IMR-90 (cell line): ENCODE results near the gene PSAPL1. TPM values are rescaled to one million over a fixed set of nuclear protein-coding genes. Genes with fewer than 3 reads are reported as not detected.

Source experiments
- ATAC-seq: fragments of 200-7000 bp; cut with Tn5 transposase; 2 replicates; pipeline ENCODE4 v1.9.1; 2020; ENCODE audit warnings: low read depth, mild to moderate bottlenecking, moderate library complexity
- BruUV-seq: library from RNA; stranded (reverse); fragments of 400-500 nt; replicated peaks from 2 replicates; lab custom pipeline; 2021; lab: Mats Ljungman, UMichigan
- CTCF ChIA-PET: fragments of 300-600 bp; formaldehyde crosslinking; extraction: SDS; loops from one replicate; lab custom pipeline; 2021; ENCODE audit warnings: antibody characterized with exemption; lab: Yijun Ruan, JAX
- POLR2A ChIA-PET: fragments of 300-600 bp; sonication (Branson Sonifier 250); formaldehyde crosslinking; loops from one replicate; lab custom pipeline; 2022; ENCODE audit warnings: antibody characterized with exemption; ENCODE audit not compliant: unreplicated experiment; lab: Charles Lee
- DNase-seq: peaks from one replicate; pipeline ENCODE4 v3.0.0; 2013
- H2AFZ ChIP-seq: replicated peaks from 2 replicates; pipeline ENCODE3; 2013; ENCODE audit warnings: low read length, mild to moderate bottlenecking; ENCODE audit not compliant: poor library complexity
- H2AK5ac ChIP-seq: 2 replicates; pipeline ENCODE4 v1.6.1; 2013; ENCODE audit warnings: low read depth, low read length, inconsistent platforms
- H2AK9ac ChIP-seq: replicated peaks from 2 replicates; pipeline ENCODE3; 2013; ENCODE audit warnings: mild to moderate bottlenecking, low read depth, low read length, moderate library complexity; ENCODE audit not compliant: poor library complexity
- H2BK120ac ChIP-seq: 2 replicates; pipeline ENCODE4 v1.6.1; 2013; ENCODE audit warnings: low read depth, low read length, inconsistent platforms
- H2BK15ac ChIP-seq: 3 replicates; pipeline ENCODE4 v1.6.1; 2013; ENCODE audit warnings: low read depth, low read length, inconsistent platforms
- H2BK20ac ChIP-seq: 2 replicates; pipeline ENCODE4 v1.6.1; 2013; ENCODE audit warnings: low read depth, mild to moderate bottlenecking, inconsistent platforms, low read length, moderate library complexity
- H2BK5ac ChIP-seq: 2 replicates; pipeline ENCODE4 v1.6.1; 2013; ENCODE audit warnings: mild to moderate bottlenecking, low read depth, low read length, inconsistent platforms; ENCODE audit not compliant: poor library complexity, severe bottlenecking
- H3K14ac ChIP-seq: replicated peaks from 2 replicates; pipeline ENCODE4 v1.6.1; 2013; ENCODE audit warnings: low read depth, low read length, inconsistent platforms
- H3K18ac ChIP-seq: 2 replicates; pipeline ENCODE4 v1.6.1; 2013; ENCODE audit warnings: low read depth, low read length, control low read depth
- H3K23ac ChIP-seq: 2 replicates; pipeline ENCODE4 v1.6.1; 2013; ENCODE audit warnings: low read depth, low read length, inconsistent platforms
- H3K27ac ChIP-seq: 2 replicates; pipeline ENCODE4 v1.5.1; 2013; ENCODE audit warnings: mild to moderate bottlenecking, control low read depth, low read length; ENCODE audit not compliant: insufficient read depth
- H3K27me3 ChIP-seq: 2 replicates; pipeline ENCODE4 v1.6.1; 2013; ENCODE audit warnings: low read length; ENCODE audit not compliant: control insufficient read depth, insufficient read depth
- H3K36me3 ChIP-seq: 2 replicates; pipeline ENCODE4 v1.6.1; 2013; ENCODE audit warnings: low read length, mixed read lengths; ENCODE audit not compliant: control insufficient read depth, insufficient read depth
- H3K4ac ChIP-seq: 2 replicates; pipeline ENCODE4 v1.6.1; 2013; ENCODE audit warnings: low read depth, low read length, inconsistent platforms
- H3K4me1 ChIP-seq: 2 replicates; pipeline ENCODE4 v1.6.1; 2013; ENCODE audit warnings: low read length, mixed read lengths; ENCODE audit not compliant: control insufficient read depth, insufficient read depth
- H3K4me2 ChIP-seq: 2 replicates; pipeline ENCODE4 v1.6.1; 2013; ENCODE audit warnings: low read depth, mild to moderate bottlenecking, control low read depth, low read length, moderate library complexity
- H3K4me3 ChIP-seq: 2 replicates; pipeline ENCODE4 v1.5.1; 2013; ENCODE audit warnings: low read depth, mild to moderate bottlenecking, control low read depth, low read length, moderate library complexity; ENCODE audit not compliant: insufficient read depth
- H3K56ac ChIP-seq: 2 replicates; pipeline ENCODE4 v1.6.1; 2013; ENCODE audit warnings: low read length, inconsistent platforms; ENCODE audit not compliant: insufficient read depth; ENCODE audit errors: extremely low read depth
- H3K79me1 ChIP-seq, 2 experiments: 2 replicates each; pipeline ENCODE4 v1.6.1; 2013; ENCODE audit warnings: low read length in 2 of 2, inconsistent platforms in 1 of 2, low read depth in 1 of 2
- H3K9ac ChIP-seq: 2 replicates; pipeline ENCODE4 v1.6.1; 2013; ENCODE audit warnings: low read depth, low read length, control low read depth
- H3K9me1 ChIP-seq: 2 replicates; pipeline ENCODE4 v1.6.1; 2013; ENCODE audit warnings: low read length, inconsistent platforms; ENCODE audit not compliant: insufficient read depth
- H3K9me3 ChIP-seq: 2 replicates; pipeline ENCODE4 v1.6.1; 2013; ENCODE audit warnings: low read length; ENCODE audit not compliant: control insufficient read depth, insufficient read depth
- H4K20me1 ChIP-seq: 2 replicates; pipeline ENCODE4 v1.6.1; 2013; ENCODE audit warnings: low read length, inconsistent platforms; ENCODE audit not compliant: insufficient read depth
- H4K5ac ChIP-seq: 2 replicates; pipeline ENCODE4 v1.6.1; 2013; ENCODE audit warnings: mild to moderate bottlenecking, low read depth, low read length, control low read depth
- H4K8ac ChIP-seq, 2 experiments: 2 replicates each; pipeline ENCODE4 v1.6.1; 2013; ENCODE audit warnings: low read depth in 2 of 2, low read length in 2 of 2, control low read depth in 1 of 2, inconsistent platforms in 1 of 2
- H4K91ac ChIP-seq: 2 replicates; pipeline ENCODE4 v1.6.1; 2013; ENCODE audit warnings: low read depth, low read length, inconsistent platforms; ENCODE audit not compliant: insufficient read depth
- BHLHE40 ChIP-seq: fragments of 150-350 bp; IDR thresholded peaks from 2 replicates; pipeline ENCODE4 v1.6.1; 2016; ENCODE audit warnings: mild to moderate bottlenecking, low read depth, low read length
- CEBPB ChIP-seq: IDR thresholded peaks from 2 replicates; pipeline ENCODE4 v1.6.1; 2012; ENCODE audit warnings: low read depth, low read length, improper control_type of control experiment
- CTCF ChIP-seq: conservative IDR thresholded peaks from 2 replicates; pipeline ENCODE4 v1.5.1; 2012; ENCODE audit warnings: mild to moderate bottlenecking, low read depth, low read length, improper control_type of control experiment
- ELK1 ChIP-seq: fragments of 150-350 bp; IDR thresholded peaks from 2 replicates; pipeline ENCODE4 v1.6.1; 2016; ENCODE audit warnings: low read depth, mild to moderate bottlenecking, low read length, moderate library complexity, borderline replicate concordance
- FOS ChIP-seq: fragments of 150-350 bp; IDR thresholded peaks from 2 replicates; pipeline ENCODE4 v1.6.1; 2016; ENCODE audit warnings: low read depth, low read length
- MAZ ChIP-seq: IDR thresholded peaks from 2 replicates; pipeline ENCODE4 v1.6.1; 2012; ENCODE audit warnings: low read depth, mild to moderate bottlenecking, low read length, improper control_type of control experiment, moderate library complexity, borderline replicate concordance
- MXI1 ChIP-seq: IDR thresholded peaks from 2 replicates; pipeline ENCODE4 v1.6.1; 2012; ENCODE audit warnings: low read depth, mild to moderate bottlenecking, low read length, moderate library complexity, borderline replicate concordance
- NFE2L2 ChIP-seq: fragments of 150-350 bp; IDR thresholded peaks from 2 replicates; pipeline ENCODE4 v1.6.1; 2016; ENCODE audit warnings: low read depth, mild to moderate bottlenecking, low read length
- POLR2A ChIP-seq: IDR thresholded peaks from 2 replicates; pipeline ENCODE4 v1.6.1; 2012; ENCODE audit warnings: mild to moderate bottlenecking, low read depth, low read length
- RAD21 ChIP-seq: IDR thresholded peaks from 2 replicates; pipeline ENCODE4 v1.6.1; 2012; ENCODE audit warnings: low read length, improper control_type of control experiment
- RCOR1 ChIP-seq: IDR thresholded peaks from 2 replicates; pipeline ENCODE4 v1.6.1; 2012; ENCODE audit warnings: mild to moderate bottlenecking, low read length, improper control_type of control experiment; ENCODE audit not compliant: insufficient replicate concordance
- RFX5 ChIP-seq: IDR thresholded peaks from 2 replicates; pipeline ENCODE4 v1.8.0; 2012; ENCODE audit warnings: low read depth, mild to moderate bottlenecking, low read length, moderate library complexity
- SMC3 ChIP-seq: fragments of 150-350 bp; IDR thresholded peaks from 2 replicates; pipeline ENCODE4 v1.6.1; 2016; ENCODE audit warnings: low read depth, mild to moderate bottlenecking, antibody characterized with exemption, low read length, moderate library complexity
- USF2 ChIP-seq: fragments of 150-350 bp; IDR thresholded peaks from 2 replicates; pipeline ENCODE4 v1.6.1; 2017; ENCODE audit warnings: mild to moderate bottlenecking, antibody characterized with exemption, low read length, low read depth
- WGBS, 2 experiments: methylation state at CpG; one replicate each; pipeline versions ENCODE4 v1.1.5 to v1.1.7; 2013; ENCODE audit warnings: missing lambda C conversion rate in 2 of 2; ENCODE audit not compliant: insufficient read length in 1 of 2; ENCODE audit errors: extremely low coverage in 2 of 2; 5-methylcytosine and 5-hydroxymethylcytosine counted together
- dilution Hi-C: fragments of 300-500 bp; cut with HindIII; formaldehyde crosslinking; loops from one replicate; pipeline ENCODE4 v1.14.3; 2018; ENCODE audit warnings: low sequenced_read_pairs; ENCODE audit not compliant: unreplicated experiment
- in situ Hi-C: fragments of 300-500 bp; cut with MboI; formaldehyde crosslinking; loops from 3 replicates; pipeline ENCODE4 v1.14.3; 2019; ENCODE audit warnings: low sequenced_read_pairs, inconsistent platforms, mixed read lengths
- intact Hi-C: fragments of 100-400 bp; cut with micrococcal nuclease; formaldehyde crosslinking; loops from 2 replicates; pipeline ENCODE4 v1.10.0; 2022
- polyA plus RNA-seq, 3 experiments: library from polyadenylated mRNA; depleted of rRNA; stranded (reverse); fragments of >200 nt; gene quantifications; 2 replicates each; pipeline ENCODE4 v1.2.3, GENCODE V29; 2012; ENCODE audit warnings: low replicate concordance in 1 of 3
- total RNA-seq: library from RNA; depleted of rRNA; stranded (reverse); fragments of >200 nt; gene quantifications from 2 replicates; pipeline ENCODE4 v1.2.3, GENCODE V29; 2012

PSAPL1 gene
- total and polyA plus RNA-seq, 2 of the 4 experiments (the other 2 are of a cell fraction): not detected

- H2BK5ac ChIP-seq: no peak overlapping the region
- in situ Hi-C loops: no loop called here
- H3K9ac ChIP-seq: no peak overlapping the region
- POLR2A ChIA-PET: no interaction called here
- no TSS peak for BruUV-seq
- H3K4me3 ChIP-seq: no peak overlapping the region
- H3K79me1 ChIP-seq: no peaks in the 10 kb centered on the region
- H2AK9ac ChIP-seq: no peak overlapping the region
- H2BK20ac ChIP-seq: no peak overlapping the region
- H3K23ac ChIP-seq: no peak overlapping the region
- H2BK15ac ChIP-seq: no peak overlapping the region
- no peak overlapping the region for H3K14ac ChIP-seq
- H3K36me3 ChIP-seq: no peaks in the 10 kb centered on the region
- no peak overlapping the region for H4K5ac ChIP-seq
- H2AFZ ChIP-seq: no peak overlapping the region
- no peaks in the 10 kb centered on the region for H3K4me1 ChIP-seq
- intact Hi-C loops: no loop called here
- no peaks in the 10 kb centered on the region for H4K20me1 ChIP-seq
- CTCF ChIA-PET: no interaction called here
- ATAC-seq (no peak), DNase-seq (no peak)
- TF ChIP-seq MXI1: no peak
- no peak for TF ChIP-seq NFE2L2
- no peak for TF ChIP-seq RAD21
- TF ChIP-seq CTCF: no peak
- no peak for TF ChIP-seq MAZ
- no peak for TF ChIP-seq POLR2A
- TF ChIP-seq SMC3: no peak
- TF ChIP-seq FOS: no peak
- TF ChIP-seq BHLHE40: no peak
- no peak for TF ChIP-seq USF2
- no peak for TF ChIP-seq RCOR1
- no peak for TF ChIP-seq CEBPB
- TF ChIP-seq RFX5: no peak
- no peak for TF ChIP-seq ELK1
- no peak overlapping the region for H4K91ac ChIP-seq
- H3K56ac ChIP-seq: no peak overlapping the region
- H3K9me3 ChIP-seq: no peaks in the 10 kb centered on the region
- no peaks in the 10 kb centered on the region for H3K9me1 ChIP-seq
- dilution Hi-C loops: no loop called here
- 17% methylated on average over 2 of the region's 6 CpGs; no CpG with 5 or more reads in 1 of the 2 experiments for WGBS, 2 experiments
- no peak overlapping the region for H2AK5ac ChIP-seq
- peaks cover 33% of the 10 kb centered on the region for H3K27me3 ChIP-seq
- no peak overlapping the region for H3K4ac ChIP-seq
- H3K4me2 ChIP-seq: no peak overlapping the region
- no peak overlapping the region for H4K8ac ChIP-seq
- no peak overlapping the region for H2BK120ac ChIP-seq
- no peak overlapping the region for H3K18ac ChIP-seq
- no peak overlapping the region for H3K27ac ChIP-seq
Measured at GRCh38 chr4:7476820-7477219, 42.1 kb upstream of the PSAPL1 start.
